MG63 (cell line): ENCODE results near the gene COL2A1. TPM values are rescaled to one million over a fixed set of nuclear protein-coding genes. Genes with fewer than 3 reads are reported as not detected.

ENCODE experiments used
- DNase-seq: peaks from one replicate; pipeline ENCODE4 v3.0.0-alpha.2; 2020
- H3K27me3 ChIP-seq: fragments of 250-450 bp; sonication (Bioruptor Pico); 2 replicates; pipeline ENCODE4 v1.5.1; 2020; ENCODE audit warnings: mild to moderate bottlenecking, moderate library complexity
- H3K36me3 ChIP-seq: fragments of 250-450 bp; sonication (Bioruptor Pico); 2 replicates; pipeline ENCODE4 v1.5.1; 2020; ENCODE audit warnings: mild to moderate bottlenecking, moderate library complexity
- H3K4me3 ChIP-seq: fragments of 250-450 bp; sonication (Bioruptor Pico); 2 replicates; pipeline ENCODE4 v1.5.1; 2020; ENCODE audit warnings: mild to moderate bottlenecking, moderate library complexity
- H3K9me3 ChIP-seq: fragments of 250-450 bp; sonication (Bioruptor Pico); 2 replicates; pipeline ENCODE4 v1.5.1; 2020; ENCODE audit warnings: mild to moderate bottlenecking, moderate library complexity
- total RNA-seq: library from RNA; depleted of rRNA; stranded (reverse); fragments of >200 nt; shearing (Covaris generic); gene quantifications from 2 replicates; pipeline ENCODE4 v1.2.3, GENCODE V29; 2014; ENCODE audit warnings: low replicate concordance; rRNA removed

COL2A1 gene
- total RNA-seq, 1 experiment from 2014 or later = not detected

GRCh38 chr12:47938594-47938993 is 65.7 kb downstream of the COL2A1 start:
- Histone ChIP-seq H3K27me3 (no peaks in the 10 kb centered on the region), H3K36me3 (no peaks in the 10 kb centered on the region), H3K4me3 (no peak overlapping the region), H3K9me3 (no peaks in the 10 kb centered on the region)
- no peak for DNase-seq

- H3K4me3 ChIP-seq = no peak overlapping the region
- no peaks in the 10 kb centered on the region for H3K9me3 ChIP-seq
- DNase-seq = peak; percentile 38
- no peaks in the 10 kb centered on the region for H3K27me3 ChIP-seq
- no peaks in the 10 kb centered on the region for H3K36me3 ChIP-seq
Observed at GRCh38 chr12:47938093-47938492, 66.2 kb downstream of the COL2A1 start.

- Histone ChIP-seq H3K4me3 (no peak overlapping the region), H3K36me3 (no peaks in the 10 kb centered on the region), H3K27me3 (no peaks in the 10 kb centered on the region), H3K9me3 (no peaks in the 10 kb centered on the region)
- peak; percentile 30 for DNase-seq
Observed at GRCh38 chr12:47935184-47935583, 69.1 kb downstream of the COL2A1 start.

GRCh38 chr12:47931187-47931586 is 73.1 kb downstream of the COL2A1 start:
- H3K4me3 ChIP-seq = no peak overlapping the region
- no peaks in the 10 kb centered on the region for H3K36me3 ChIP-seq
- no peaks in the 10 kb centered on the region for H3K9me3 ChIP-seq
- DNase-seq = no peak
- H3K27me3 ChIP-seq = no peaks in the 10 kb centered on the region

GRCh38 chr12:47930634-47931033 is 73.6 kb downstream of the COL2A1 start:
- H3K4me3 ChIP-seq = no peak overlapping the region
- no peaks in the 10 kb centered on the region for H3K27me3 ChIP-seq
- H3K36me3 ChIP-seq = no peaks in the 10 kb centered on the region
- no peaks in the 10 kb centered on the region for H3K9me3 ChIP-seq
- no peak for DNase-seq

GRCh38 chr12:47927346-47927745 is 76.9 kb downstream of the COL2A1 start:
- no peaks in the 10 kb centered on the region for H3K27me3 ChIP-seq

More at GRCh38 chr12:47927346-47927745, 76.9 kb downstream of the COL2A1 start:
- no peak for DNase-seq
- H3K9me3 ChIP-seq = no peaks in the 10 kb centered on the region
- no peaks in the 10 kb centered on the region for H3K36me3 ChIP-seq
- H3K4me3 ChIP-seq = no peak overlapping the region

Other genes with a start within 250 kb of the COL2A1 start
- 2.9 and 6.1 TPM in 2 replicates for gene RAPGEF3, start 245.6 kb downstream of the COL2A1 start, total RNA-seq
- gene SLC48A1, start 231.2 kb downstream of the COL2A1 start, total RNA-seq = 14.2 and 17.6 TPM in 2 replicates
- 30.5 and 31.5 TPM in 2 replicates for gene HDAC7, start 184.6 kb downstream of the COL2A1 start, total RNA-seq
- gene VDR, start 99.5 kb downstream of the COL2A1 start, total RNA-seq = 14.7 and 15.9 TPM in 2 replicates
- 130 and 148 TPM in 2 replicates for gene TMEM106C, start 40.9 kb downstream of the COL2A1 start, total RNA-seq
- gene SENP1, start 101.6 kb upstream of the COL2A1 start, total RNA-seq = 15.6 and 16.3 TPM in 2 replicates
- gene PFKM, start 114.9 kb upstream of the COL2A1 start, total RNA-seq = 38.2 and 64.7 TPM in 2 replicates
- gene ASB8, start 153.0 kb upstream of the COL2A1 start, total RNA-seq = 31.3 and 79.9 TPM in 2 replicates
- gene CCDC184, start 179.2 kb upstream of the COL2A1 start, total RNA-seq = not detected in 2 replicates
- not detected in 2 replicates for gene OR10AD1, start 198.8 kb upstream of the COL2A1 start, total RNA-seq